Activated CD4-positive, alpha-beta T cell treated with anti-CD3 and anti-CD28 coated beads, Interleukin-2, amount 50 U/mL, for 24 hours (primary cell): ENCODE results near the gene VPS45.
"Not testable (repeated sequence)": the region's sequence is repeated elsewhere in the genome, so short reads cannot be mapped to it uniquely, and the experiment has no call there.

Source experiments
- DNase-seq, 2 donors: peaks; one replicate each; pipeline ENCODE4 v3.0.0-alpha.2; 2020; ENCODE audit warnings: low read depth in 1 of 2, low spot score in 1 of 2

The VPS45 gene

GRCh38 chr1:150126811-150127210 is 59.2 kb downstream of the VPS45 start:
- DNase-seq = no peak

GRCh38 chr1:150127464-150127863 is 59.9 kb downstream of the VPS45 start:
- DNase-seq = no peak

GRCh38 chr1:150127868-150128267 is 60.3 kb downstream of the VPS45 start:
- peak in 1 of 2 donors; percentile 27 for DNase-seq

- no peak for DNase-seq
Measured at GRCh38 chr1:150132372-150132771, 64.8 kb downstream of the VPS45 start.

GRCh38 chr1:150134537-150134936 is 67.0 kb downstream of the VPS45 start:
- DNase-seq = no peak

- not testable (repeated sequence) for DNase-seq
Measured at GRCh38 chr1:150135400-150135799, 67.8 kb downstream of the VPS45 start.

- DNase-seq = no peak
Measured at GRCh38 chr1:150138044-150138443, 70.5 kb downstream of the VPS45 start.

- no peak for DNase-seq
Measured at GRCh38 chr1:150141452-150141851, 73.9 kb downstream of the VPS45 start.

GRCh38 chr1:150142083-150142482 is 74.5 kb downstream of the VPS45 start:
- DNase-seq = no peak

- no peak for DNase-seq
Measured at GRCh38 chr1:150144606-150145005, 77.0 kb downstream of the VPS45 start.

GRCh38 chr1:150146016-150146415 is 78.4 kb downstream of the VPS45 start:
- DNase-seq = not testable (repeated sequence)

- no peak for DNase-seq
Measured at GRCh38 chr1:150146849-150147542, 79.4 kb downstream of the VPS45 start.

- no peak for DNase-seq
Measured at GRCh38 chr1:150148837-150149270, 81.3 kb downstream of the VPS45 start.

- peak; percentile 63 to 74 for DNase-seq
Measured at GRCh38 chr1:150149271-150150132, 81.9 kb downstream of the VPS45 start, which contains the start of gene PLEKHO1. Gene PLEKHO1 (plus strand): TSS chr1:150149916. CDS start chr1:150150258, 342 bp downstream.

- no peak for DNase-seq
Measured at GRCh38 chr1:150150133-150151021, 82.8 kb downstream of the VPS45 start.

- peak in 1 of 2 donors; percentile 36 for DNase-seq
Measured at GRCh38 chr1:150151291-150152181, 84.0 kb downstream of the VPS45 start.

- no peak for DNase-seq
Measured at GRCh38 chr1:150152182-150152536, 84.6 kb downstream of the VPS45 start.

GRCh38 chr1:150152772-150153456 is 85.3 kb downstream of the VPS45 start:
- DNase-seq = no peak

GRCh38 chr1:150154143-150154542 is 86.6 kb downstream of the VPS45 start:
- no peak for DNase-seq
